Measurements from ENCODE around the gene ARHGAP4.

- TF ChIP-seq POLR2AphosphoS5 (IDR thresholded peaks at IDR 0.05) (no peak), EP300 (IDR thresholded peaks at IDR 0.05) (no peak)
- TF ChIP-seq, protein P1, sequence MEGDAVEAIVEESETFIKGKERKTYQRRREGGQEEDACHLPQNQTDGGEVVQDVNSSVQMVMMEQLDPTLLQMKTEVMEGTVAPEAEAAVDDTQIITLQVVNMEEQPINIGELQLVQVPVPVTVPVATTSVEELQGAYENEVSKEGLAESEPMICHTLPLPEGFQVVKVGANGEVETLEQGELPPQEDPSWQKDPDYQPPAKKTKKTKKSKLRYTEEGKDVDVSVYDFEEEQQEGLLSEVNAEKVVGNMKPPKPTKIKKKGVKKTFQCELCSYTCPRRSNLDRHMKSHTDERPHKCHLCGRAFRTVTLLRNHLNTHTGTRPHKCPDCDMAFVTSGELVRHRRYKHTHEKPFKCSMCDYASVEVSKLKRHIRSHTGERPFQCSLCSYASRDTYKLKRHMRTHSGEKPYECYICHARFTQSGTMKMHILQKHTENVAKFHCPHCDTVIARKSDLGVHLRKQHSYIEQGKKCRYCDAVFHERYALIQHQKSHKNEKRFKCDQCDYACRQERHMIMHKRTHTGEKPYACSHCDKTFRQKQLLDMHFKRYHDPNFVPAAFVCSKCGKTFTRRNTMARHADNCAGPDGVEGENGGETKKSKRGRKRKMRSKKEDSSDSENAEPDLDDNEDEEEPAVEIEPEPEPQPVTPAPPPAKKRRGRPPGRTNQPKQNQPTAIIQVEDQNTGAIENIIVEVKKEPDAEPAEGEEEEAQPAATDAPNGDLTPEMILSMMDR (IDR thresholded peaks at IDR 0.05): no peak
These were observed 43.5 kb downstream of the ARHGAP4 start for GRCh38 chrX:153882557-153882956.
